Esophagus (tissue), 2 donors: ENCODE results near the gene HBS1L. TPM values are rescaled to one million over a fixed set of nuclear protein-coding genes. Genes with fewer than 3 reads are reported as not detected.

ENCODE experiments used
- H3K27ac ChIP-seq, 2 donors: one replicate each; pipeline ENCODE4 v1.5.1; 2013; ENCODE audit warnings: low read depth in 2 of 2, mild to moderate bottlenecking in 2 of 2, inconsistent platforms in 1 of 2, low read length in 1 of 2, moderate library complexity in 1 of 2
- H3K27me3 ChIP-seq, 2 donors: one replicate each; pipeline ENCODE4 v1.6.1; 2013; ENCODE audit warnings: low read length in 2 of 2, control low read depth in 1 of 2, mild to moderate bottlenecking in 1 of 2; ENCODE audit not compliant: insufficient read depth in 2 of 2, control insufficient read depth in 1 of 2
- H3K36me3 ChIP-seq, 2 donors: one replicate each; pipeline ENCODE4 v1.6.1; 2013; ENCODE audit warnings: low read length in 1 of 2; ENCODE audit not compliant: control insufficient read depth in 2 of 2, insufficient read depth in 2 of 2
- H3K4me1 ChIP-seq, 2 donors: one replicate each; pipeline ENCODE4 v1.6.1; 2013; ENCODE audit warnings: low read length in 1 of 2; ENCODE audit not compliant: control insufficient read depth in 2 of 2, insufficient read depth in 2 of 2
- H3K4me3 ChIP-seq, 2 donors: one replicate each; pipeline ENCODE4 v1.5.1; 2013; ENCODE audit warnings: low read length in 2 of 2, mild to moderate bottlenecking in 2 of 2, low read depth in 1 of 2, moderate library complexity in 1 of 2
- H3K9me3 ChIP-seq, 2 donors: one replicate each; pipeline ENCODE4 v1.6.1; 2013; ENCODE audit warnings: mild to moderate bottlenecking in 2 of 2, low read depth in 1 of 2, low read length in 1 of 2, moderate library complexity in 1 of 2; ENCODE audit not compliant: control insufficient read depth in 2 of 2, insufficient read depth in 1 of 2
- WGBS, 2 donors: extraction: QIAGEN DNeasy Blood & Tissue Kit; methylation state at CpG; one replicate each; pipeline ENCODE4 v1.1.7; 2013; 5-methylcytosine and 5-hydroxymethylcytosine counted together
- polyA plus RNA-seq, 2 donors: library from polyadenylated mRNA; stranded (reverse); fragments of 200-250 nt; gene quantifications; one replicate each; pipeline ENCODE4 v1.2.3, GENCODE V29; 2013
- donor health status: healthy with polysubstance abuse.
- donor health status: Bipolar disorder and iron deficiency.

HBS1L gene
- polyA plus RNA-seq, 2 donors, result 16.6 to 26.0 TPM

GRCh38 chr6:135048915-135049314, 5.7 kb downstream of the HBS1L start:
- no peaks in the 10 kb centered on the region for H3K4me1 ChIP-seq

GRCh38 chr6:135047336-135047735, 7.3 kb downstream of the HBS1L start:
- peaks cover 2% of the 10 kb centered on the region in 2 donors for H3K36me3 ChIP-seq
- WGBS, 2 donors, result 87 to 93% methylated on average over 4 of the region's 4 CpGs

More at GRCh38 chr6:135048915-135049314, 5.7 kb downstream of the HBS1L start:
- no peaks in the 10 kb centered on the region for H3K9me3 ChIP-seq
- no peaks in the 10 kb centered on the region for H3K27me3 ChIP-seq
- no peak overlapping the region for H3K4me3 ChIP-seq
- H3K27ac ChIP-seq, result no peak overlapping the region
- peaks cover 2% of the 10 kb centered on the region in 2 donors for H3K36me3 ChIP-seq
- WGBS, 2 donors, result 95 to 100% methylated on average over 2 of the region's 2 CpGs

GRCh38 chr6:135046912-135047311, 7.7 kb downstream of the HBS1L start:
- no peaks in the 10 kb centered on the region for H3K9me3 ChIP-seq
- no peaks in the 10 kb centered on the region for H3K27me3 ChIP-seq
- no peak overlapping the region for H3K4me3 ChIP-seq
- WGBS, 2 donors, result 61 to 70% methylated on average over 2 of the region's 2 CpGs
- no peaks in the 10 kb centered on the region for H3K4me1 ChIP-seq
- H3K27ac ChIP-seq, result no peak overlapping the region
- H3K36me3 ChIP-seq, result peaks cover 2% of the 10 kb centered on the region in 2 donors

More at GRCh38 chr6:135047336-135047735, 7.3 kb downstream of the HBS1L start:
- H3K27me3 ChIP-seq, result no peaks in the 10 kb centered on the region
- H3K27ac ChIP-seq, result no peak overlapping the region
- no peak overlapping the region for H3K4me3 ChIP-seq
- no peaks in the 10 kb centered on the region for H3K4me1 ChIP-seq
- H3K9me3 ChIP-seq, result no peaks in the 10 kb centered on the region

- WGBS, 2 donors, result 66 to 68% methylated on average over 3 of the region's 3 CpGs
- H3K9me3 ChIP-seq, result no peaks in the 10 kb centered on the region
- no peaks in the 10 kb centered on the region for H3K27me3 ChIP-seq
- no peak overlapping the region for H3K4me3 ChIP-seq
- H3K27ac ChIP-seq, result no peak overlapping the region
- H3K4me1 ChIP-seq, result no peaks in the 10 kb centered on the region
- peaks cover 2% of the 10 kb centered on the region in 2 donors for H3K36me3 ChIP-seq
Observed at GRCh38 chr6:135044639-135045038, 10.0 kb downstream of the HBS1L start.

- H3K27ac ChIP-seq, result no peak overlapping the region
- WGBS, 2 donors, result 73 to 79% methylated on average over 2 of the region's 2 CpGs
- H3K4me1 ChIP-seq, result no peaks in the 10 kb centered on the region
- no peaks in the 10 kb centered on the region for H3K9me3 ChIP-seq
- no peak overlapping the region for H3K4me3 ChIP-seq
- peaks cover 0 to 2% of the 10 kb centered on the region in 2 donors for H3K36me3 ChIP-seq
- no peaks in the 10 kb centered on the region for H3K27me3 ChIP-seq
Observed at GRCh38 chr6:135043846-135044245, 10.8 kb downstream of the HBS1L start.

GRCh38 chr6:135043364-135043763, 11.3 kb downstream of the HBS1L start:
- Histone ChIP-seq H3K4me1 (no peaks in the 10 kb centered on the region), H3K9me3 (no peaks in the 10 kb centered on the region), H3K36me3 (peaks cover 0 to 2% of the 10 kb centered on the region in 2 donors), H3K4me3 (no peak overlapping the region), H3K27me3 (no peaks in the 10 kb centered on the region), H3K27ac (no peak overlapping the region)
- 77 to 80% methylated on average over 3 of the region's 3 CpGs for WGBS, 2 donors

GRCh38 chr6:135038335-135038734, 16.3 kb downstream of the HBS1L start:
- WGBS, 2 donors, result 88 to 90% methylated on average over 2 of the region's 2 CpGs
- Histone ChIP-seq H3K27me3 (no peaks in the 10 kb centered on the region), H3K4me1 (no peaks in the 10 kb centered on the region), H3K9me3 (no peaks in the 10 kb centered on the region), H3K27ac (no peak overlapping the region), H3K4me3 (no peak overlapping the region), H3K36me3 (peaks cover 0 to 3% of the 10 kb centered on the region in 2 donors)

- H3K27me3 ChIP-seq, result no peaks in the 10 kb centered on the region
- H3K36me3 ChIP-seq, result peaks cover 0 to 3% of the 10 kb centered on the region in 2 donors
- H3K4me3 ChIP-seq, result no peak overlapping the region
- no peak overlapping the region for H3K27ac ChIP-seq
- H3K9me3 ChIP-seq, result no peaks in the 10 kb centered on the region
- H3K4me1 ChIP-seq, result no peaks in the 10 kb centered on the region
- WGBS, 2 donors, result 80 to 85% methylated on average over 4 of the region's 4 CpGs
Observed at GRCh38 chr6:135037541-135037940, 17.1 kb downstream of the HBS1L start.

- no peak overlapping the region for H3K27ac ChIP-seq
- H3K36me3 ChIP-seq, result peaks cover 0 to 3% of the 10 kb centered on the region in 2 donors
- no peak overlapping the region for H3K4me3 ChIP-seq
- no peaks in the 10 kb centered on the region for H3K9me3 ChIP-seq
- H3K4me1 ChIP-seq, result no peaks in the 10 kb centered on the region
- no peaks in the 10 kb centered on the region for H3K27me3 ChIP-seq
- WGBS, 2 donors, result 74 to 88% methylated on average over 5 of the region's 5 CpGs
Observed at GRCh38 chr6:135036731-135037420, 17.7 kb downstream of the HBS1L start.

- Histone ChIP-seq H3K27ac (no peak overlapping the region), H3K4me3 (no peak overlapping the region), H3K36me3 (peaks cover 0 to 3% of the 10 kb centered on the region in 2 donors), H3K9me3 (no peaks in the 10 kb centered on the region), H3K4me1 (no peaks in the 10 kb centered on the region), H3K27me3 (no peaks in the 10 kb centered on the region)
- 56 to 69% methylated on average over 3 of the region's 3 CpGs for WGBS, 2 donors
Observed at GRCh38 chr6:135033238-135033637, 21.4 kb downstream of the HBS1L start.
